Activated CD4-positive, alpha-beta T cell treated with anti-CD3 and anti-CD28 coated beads, Interleukin-2, Interleukin-4, amounts not matched to agents 100 ng/mL and 50 ng/mL, durations not matched to agents 16 hours and 8 hours (primary cell): ENCODE measurements around the gene TST.

Source experiments
- DNase-seq: peaks from one replicate; pipeline ENCODE4 v3.0.0-alpha.2; 2020; ENCODE audit warnings: low spot score

The TST gene

GRCh38 chr22:37032134-37032534 is 12.9 kb upstream of the TST start:
- DNase-seq = no peak

- no peak for DNase-seq
Measured at GRCh38 chr22:37030560-37031281, 11.5 kb upstream of the TST start.

- no peak for DNase-seq
Measured at GRCh38 chr22:37028692-37029674, 9.7 kb upstream of the TST start.

- DNase-seq = no peak
Measured at GRCh38 chr22:37027556-37027955, 8.3 kb upstream of the TST start.

DNA sequence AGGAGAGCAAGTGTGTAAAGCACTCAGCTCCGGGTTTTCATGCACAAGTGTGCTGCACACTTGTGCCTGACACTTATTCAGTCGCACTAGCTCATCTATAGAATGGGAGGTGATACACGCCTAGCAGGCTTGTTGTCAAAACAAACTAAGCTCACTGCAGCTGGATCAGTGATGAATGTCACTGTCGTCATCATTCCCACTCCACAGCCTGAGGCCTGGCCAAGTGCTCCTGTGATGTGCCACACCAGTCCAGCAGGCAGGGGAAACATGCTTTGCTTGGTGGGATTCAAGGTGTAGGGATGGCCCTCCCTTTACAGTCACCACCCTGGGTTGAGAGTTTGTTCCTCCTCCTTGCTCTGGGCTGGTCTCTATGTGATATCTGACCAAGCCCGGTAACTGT is 7.1 kb upstream of the TST start:
- DNase-seq = no peak

DNA sequence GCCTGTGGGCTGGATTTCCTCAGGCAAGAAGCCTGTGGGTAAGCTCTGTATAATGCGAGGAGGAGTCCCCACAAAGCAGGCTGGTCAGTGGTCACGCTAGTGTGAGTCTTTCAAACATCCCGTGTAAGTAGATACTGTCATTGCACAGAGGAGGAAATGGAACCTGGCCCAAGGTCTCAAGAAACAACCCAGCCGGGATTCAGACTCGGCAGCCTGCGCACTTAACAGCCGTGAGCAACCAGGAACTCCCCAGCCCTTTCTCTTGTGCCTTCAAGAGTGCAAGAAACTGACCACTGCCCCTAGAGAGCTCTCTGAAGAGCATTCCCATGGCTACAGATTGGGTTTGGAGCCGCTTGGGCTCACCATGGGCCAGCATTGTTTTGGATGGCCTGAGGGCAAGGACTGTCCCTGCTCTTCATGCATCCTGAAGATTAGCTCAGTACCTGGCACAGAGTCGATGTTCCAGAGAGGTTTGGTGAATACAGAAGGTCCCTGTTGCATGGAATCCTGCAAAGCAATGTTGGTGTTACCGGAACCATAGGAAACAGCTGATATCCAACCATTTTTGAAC is 6.3 kb upstream of the TST start:
- DNase-seq = no peak

DNA sequence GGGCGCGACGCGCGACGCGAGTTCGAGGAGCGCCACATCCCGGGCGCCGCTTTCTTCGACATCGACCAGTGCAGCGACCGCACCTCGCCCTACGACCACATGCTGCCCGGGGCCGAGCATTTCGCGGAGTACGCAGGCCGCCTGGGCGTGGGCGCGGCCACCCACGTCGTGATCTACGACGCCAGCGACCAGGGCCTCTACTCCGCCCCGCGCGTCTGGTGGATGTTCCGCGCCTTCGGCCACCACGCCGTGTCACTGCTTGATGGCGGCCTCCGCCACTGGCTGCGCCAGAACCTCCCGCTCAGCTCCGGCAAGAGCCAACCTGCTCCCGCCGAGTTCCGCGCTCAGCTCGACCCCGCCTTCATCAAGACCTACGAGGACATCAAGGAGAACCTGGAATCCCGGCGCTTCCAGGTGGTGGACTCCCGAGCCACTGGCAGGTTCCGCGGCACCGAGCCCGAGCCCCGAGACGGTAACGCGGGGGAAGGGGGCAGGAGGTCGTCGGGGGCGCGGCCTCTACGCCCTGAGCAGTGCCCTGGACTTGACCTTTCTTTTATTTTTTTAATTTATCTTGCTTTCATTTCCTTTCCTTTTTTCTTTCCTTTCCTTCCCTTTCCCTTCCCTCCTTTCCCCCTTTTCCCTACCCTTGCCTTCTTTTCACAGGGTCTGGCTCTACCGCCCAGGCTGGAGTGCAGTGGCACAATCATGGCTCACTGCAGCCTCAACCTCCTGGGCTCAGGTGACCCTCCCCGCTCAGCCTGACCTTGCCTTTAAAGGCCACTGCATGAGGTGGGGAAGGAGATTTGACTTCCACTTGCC is 5.3 kb upstream of the TST start:
- no peak for DNase-seq

DNA sequence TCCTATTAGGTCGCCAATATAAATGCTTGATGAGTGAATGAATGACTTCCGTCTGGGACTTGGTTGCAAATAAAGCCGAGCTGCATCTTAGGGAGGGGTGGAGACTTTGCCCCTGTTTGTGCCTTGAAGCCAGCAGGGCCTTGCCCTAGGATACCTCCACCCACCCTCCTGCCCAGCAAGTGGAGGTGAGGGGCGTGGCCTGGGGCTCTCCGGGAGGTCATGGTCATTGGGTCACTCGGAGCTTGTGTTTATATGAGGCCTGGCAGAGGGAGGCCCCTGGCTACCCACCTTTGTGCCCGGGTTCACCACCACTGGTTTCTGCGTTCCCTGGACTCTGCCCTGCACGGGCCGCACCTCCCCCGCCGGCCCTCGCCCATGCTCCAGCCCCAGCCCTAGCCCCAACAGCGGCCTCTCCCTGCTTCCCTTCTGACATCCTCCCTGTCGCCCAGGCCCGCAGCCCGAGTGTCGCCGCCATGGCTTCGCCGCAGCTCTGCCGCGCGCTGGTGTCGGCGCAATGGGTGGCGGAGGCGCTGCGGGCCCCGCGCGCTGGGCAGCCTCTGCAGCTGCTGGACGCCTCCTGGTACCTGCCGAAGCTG is 4.6 kb upstream of the TST start:
- no peak for DNase-seq

- DNase-seq = no peak
Measured at GRCh38 chr22:37022483-37023337, 3.5 kb upstream of the TST start.

GRCh38 chr22:37021710-37022482 is 2.6 kb upstream of the TST start:
- peak; percentile 63 for DNase-seq

DNA sequence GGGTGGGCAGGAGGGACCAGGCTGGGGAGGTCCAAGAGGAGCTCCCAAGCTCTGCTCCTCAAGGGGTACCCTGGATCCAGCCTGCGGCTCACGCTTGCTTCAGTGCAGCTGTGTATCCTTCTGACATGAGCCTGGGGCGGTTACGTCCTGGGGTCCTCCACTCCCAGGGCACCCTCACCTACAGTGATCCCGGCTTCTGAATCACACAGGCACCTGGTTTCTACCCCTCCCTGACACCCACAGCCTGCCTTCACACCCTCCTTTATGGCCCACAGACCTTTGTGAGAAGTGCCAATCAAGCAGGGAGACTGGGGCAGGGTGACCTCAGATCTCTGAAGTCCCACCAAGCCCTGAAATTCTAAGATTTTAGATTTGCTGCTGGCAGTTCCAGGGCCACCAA is 1.8 kb upstream of the TST start:
- no peak for DNase-seq

DNA sequence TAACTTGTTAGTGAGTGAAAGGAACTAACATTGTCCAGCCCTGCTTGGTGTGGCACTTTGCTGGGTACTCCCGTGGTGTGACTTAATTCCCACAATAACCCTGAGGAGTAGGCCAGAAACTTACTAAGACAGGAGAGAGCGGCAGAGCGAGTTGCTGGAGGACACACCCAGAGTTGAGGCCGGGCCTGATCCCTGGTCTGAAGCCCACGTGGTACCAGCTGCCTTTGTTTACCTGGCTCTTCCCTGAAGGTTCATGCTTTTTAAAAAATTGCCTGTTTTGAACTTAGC is 889 bp upstream of the TST start:
- DNase-seq = peak; percentile 22

- no peak for DNase-seq
Measured at GRCh38 chr22:37018815-37019308, 385 bp downstream of the TST start.

DNA sequence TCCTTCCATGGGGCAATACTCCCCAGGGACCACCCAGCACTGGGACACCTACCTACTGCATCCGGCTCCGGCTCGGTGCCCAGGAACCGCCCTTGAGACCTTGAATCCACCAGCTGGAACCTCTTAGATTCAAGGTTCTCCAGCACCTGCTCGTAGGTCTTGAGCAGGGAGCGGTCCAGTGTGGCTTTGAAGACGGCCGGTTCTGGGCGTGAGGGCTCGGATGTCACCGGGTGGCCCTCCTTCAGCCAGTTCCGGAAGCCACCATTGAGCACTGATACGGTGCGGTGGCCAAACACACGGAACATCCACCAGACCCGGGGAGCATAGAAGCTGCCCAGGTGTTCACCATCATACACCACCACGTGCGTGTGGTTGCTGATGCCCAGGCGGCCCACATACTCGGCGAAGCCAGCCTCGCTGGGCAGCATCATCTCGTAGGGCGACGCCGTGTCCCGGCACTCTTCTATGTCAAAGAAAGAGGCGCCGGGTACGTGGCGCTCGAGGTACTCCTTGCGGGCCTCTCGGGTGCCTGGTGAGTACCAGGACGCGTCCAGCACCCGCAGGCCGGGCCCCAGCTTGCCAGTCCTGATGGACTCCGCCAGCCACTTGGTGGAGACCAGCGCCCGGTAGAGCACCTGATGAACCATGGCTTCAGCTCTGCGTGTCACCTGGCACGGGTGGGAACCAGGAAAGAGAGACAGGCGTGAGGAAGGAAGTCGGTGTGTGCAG is 997 bp downstream of the TST start:
- DNase-seq = no peak

DNA sequence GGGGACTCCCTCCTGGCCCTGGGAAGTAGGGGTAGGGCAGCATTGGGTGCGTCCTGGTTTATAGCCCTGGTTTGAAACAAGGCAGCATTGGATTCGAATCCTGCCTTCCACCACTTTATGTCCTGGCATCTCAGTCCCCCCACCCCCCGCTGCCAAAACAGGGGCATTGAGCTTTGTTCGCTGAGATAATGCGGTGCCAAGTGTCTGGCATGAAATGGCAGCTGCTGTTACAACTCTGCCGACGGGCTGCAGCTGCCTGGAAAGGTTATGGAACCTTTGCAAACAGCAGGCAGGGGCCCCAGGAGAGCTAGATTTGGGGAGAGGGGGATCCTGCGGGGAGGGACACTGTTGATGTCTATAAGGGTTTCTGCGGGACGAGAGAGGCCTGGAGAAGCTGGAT is 1.9 kb downstream of the TST start:
- no peak for DNase-seq

- DNase-seq = no peak
Measured at GRCh38 chr22:37016134-37016910, 2.9 kb downstream of the TST start.

DNA sequence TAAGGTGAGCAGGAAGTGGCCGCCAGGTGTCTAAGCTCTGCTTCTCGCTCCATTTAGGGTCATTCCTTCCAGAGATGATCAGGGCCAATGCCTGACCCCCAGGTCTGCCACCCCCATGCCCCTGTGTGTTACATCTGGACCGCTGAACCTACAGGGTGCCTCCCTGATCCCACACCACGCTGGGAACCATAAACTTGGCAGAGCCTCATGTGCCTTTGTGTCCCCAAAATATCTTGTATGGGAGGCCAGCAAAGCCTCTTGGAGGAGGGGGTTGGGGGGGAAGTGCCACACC is 3.7 kb downstream of the TST start:
- no peak for DNase-seq

DNA sequence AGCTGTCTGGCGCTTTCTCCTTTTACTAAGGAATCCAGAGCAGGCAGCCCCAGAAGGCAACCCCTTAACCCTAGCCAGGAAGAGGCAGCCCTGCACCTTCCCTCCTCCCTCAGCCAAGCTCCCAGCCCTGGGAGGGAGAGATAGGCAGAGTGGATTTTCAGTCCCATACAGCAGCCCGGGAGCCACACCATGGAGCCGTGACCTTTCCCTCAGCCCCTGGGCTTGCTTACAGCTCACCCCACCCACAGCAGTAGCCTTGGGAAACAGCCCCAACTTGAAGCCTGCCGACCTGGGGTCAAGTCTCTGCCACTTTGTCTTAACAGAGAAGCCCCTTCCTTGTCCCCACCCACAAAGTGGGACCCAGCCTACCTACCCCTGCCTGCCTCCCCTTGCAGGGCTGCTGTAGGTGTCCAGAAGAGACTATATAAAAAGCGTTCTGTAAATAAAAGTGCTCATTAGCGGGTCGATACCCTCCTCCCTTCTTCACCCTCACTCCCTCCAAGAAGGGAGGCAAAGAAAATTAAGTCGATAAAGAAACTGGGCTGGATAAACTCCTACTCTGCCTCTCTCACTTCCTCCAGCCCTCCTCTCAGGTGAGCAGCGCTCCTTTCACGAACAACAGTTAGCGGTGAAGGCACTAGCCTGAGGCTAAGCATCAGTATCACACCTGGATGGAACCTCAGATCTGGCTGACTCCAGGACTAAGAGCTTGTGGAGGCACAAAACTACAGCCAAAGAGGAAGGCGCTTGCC is 4.2 kb downstream of the TST start:
- no peak for DNase-seq
